Dermis blood vessel endothelial cell (primary cell): Measurements from ENCODE around the gene XRCC3. TPM values are rescaled to one million over a fixed set of nuclear protein-coding genes. Genes with fewer than 3 reads are reported as not detected.
"Not testable (repeated sequence)": the region's sequence is repeated elsewhere in the genome, so short reads cannot be mapped to it uniquely, and the experiment has no call there.

Source experiments
- DNase-seq: peaks from one replicate; pipeline ENCODE4 v3.0.0; 2010
- total RNA-seq: library from RNA; depleted of rRNA; stranded (reverse); fragments of >200 nt; gene quantifications from 2 replicates; pipeline ENCODE4 v1.2.3, GENCODE V29; 2014

Gene XRCC3
- total RNA-seq, 1 donor from 2014 or later, result 18.2 TPM

GRCh38 chr14:103662029-103662428 lies 53.2 kb downstream of the XRCC3 start:
- no peak for DNase-seq

- no peak for DNase-seq
Observed at GRCh38 chr14:103659631-103660030, 55.6 kb downstream of the XRCC3 start.

GRCh38 chr14:103657471-103657870 lies 57.8 kb downstream of the XRCC3 start:
- peak; percentile 59 for DNase-seq

- no peak for DNase-seq
Observed at GRCh38 chr14:103656756-103657133, 58.5 kb downstream of the XRCC3 start.

DNA sequence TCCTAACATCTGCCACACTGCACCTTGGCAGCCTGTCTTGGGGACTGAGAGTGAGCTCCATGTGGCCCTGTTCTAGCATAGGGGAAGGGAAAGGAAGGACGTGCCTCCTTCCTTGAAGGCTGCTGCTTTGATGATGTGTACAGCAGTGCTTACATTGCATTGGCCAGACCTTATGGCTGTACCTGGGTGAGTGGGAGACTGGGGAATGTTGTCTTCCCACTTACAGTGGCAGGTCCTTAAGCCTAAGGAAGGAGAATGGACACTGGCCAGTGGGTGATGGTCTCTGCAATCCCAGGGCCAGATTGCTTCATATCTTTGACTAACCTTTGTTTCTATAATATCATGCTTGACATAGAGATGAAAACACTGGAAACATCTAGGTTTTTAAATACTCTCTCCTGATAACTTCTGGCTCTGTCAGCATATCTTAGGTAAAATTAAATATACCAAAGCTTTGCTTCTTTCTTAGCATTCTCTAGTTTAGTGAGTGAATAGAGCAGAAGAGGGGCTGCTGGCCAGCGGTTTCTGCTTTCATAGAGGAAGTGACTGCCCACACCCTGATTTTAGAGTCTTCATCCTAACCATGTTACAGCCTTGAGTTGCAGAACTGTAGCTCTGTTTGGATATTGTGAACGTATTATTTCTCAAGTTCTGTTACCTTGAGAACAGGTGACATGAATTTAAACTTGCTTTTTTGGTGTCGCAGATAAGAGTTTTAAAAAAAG lies 59.1 kb downstream of the XRCC3 start:
- DNase-seq, result no peak

DNA sequence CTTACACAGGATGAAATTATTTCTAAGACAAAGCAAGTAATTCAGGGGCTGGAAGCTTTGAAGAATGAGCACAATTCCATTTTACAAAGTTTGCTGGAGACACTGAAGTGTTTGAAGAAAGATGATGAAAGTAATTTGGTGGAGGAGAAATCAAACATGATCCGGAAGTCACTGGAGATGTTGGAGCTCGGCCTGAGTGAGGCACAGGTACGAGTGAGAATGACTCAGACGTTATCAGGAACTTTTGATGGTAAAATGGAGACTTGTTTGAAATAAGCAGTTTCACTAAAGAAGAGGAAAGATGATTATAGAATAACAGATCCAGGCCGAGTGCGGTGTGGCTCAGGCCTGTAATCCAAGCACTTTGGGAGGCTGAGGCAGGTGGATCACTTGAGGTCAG lies 60.6 kb downstream of the XRCC3 start:
- no peak for DNase-seq

DNA sequence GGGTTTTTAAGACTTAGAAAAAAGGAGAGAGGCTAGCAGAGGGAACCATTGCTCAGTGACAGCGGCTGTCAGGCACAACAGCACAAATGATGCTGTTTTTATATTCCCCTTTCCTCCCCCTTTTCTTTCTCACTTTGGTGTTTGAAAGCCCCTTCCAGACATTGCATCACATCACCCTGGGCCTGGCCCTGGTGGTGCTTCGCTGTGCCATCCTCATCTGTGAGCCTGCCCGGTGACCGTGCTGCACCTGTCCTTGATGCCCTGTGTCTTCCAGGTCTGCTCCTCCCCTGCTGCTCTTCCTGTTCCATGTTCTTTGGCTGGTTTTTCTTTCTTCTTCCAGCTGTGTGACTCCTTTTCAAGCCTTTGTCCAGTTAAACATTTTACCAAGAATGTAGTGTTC lies 61.4 kb downstream of the XRCC3 start:
- DNase-seq, result no peak

- DNase-seq, result not testable (repeated sequence)
Observed at GRCh38 chr14:103653336-103653735, 61.9 kb downstream of the XRCC3 start.

DNA sequence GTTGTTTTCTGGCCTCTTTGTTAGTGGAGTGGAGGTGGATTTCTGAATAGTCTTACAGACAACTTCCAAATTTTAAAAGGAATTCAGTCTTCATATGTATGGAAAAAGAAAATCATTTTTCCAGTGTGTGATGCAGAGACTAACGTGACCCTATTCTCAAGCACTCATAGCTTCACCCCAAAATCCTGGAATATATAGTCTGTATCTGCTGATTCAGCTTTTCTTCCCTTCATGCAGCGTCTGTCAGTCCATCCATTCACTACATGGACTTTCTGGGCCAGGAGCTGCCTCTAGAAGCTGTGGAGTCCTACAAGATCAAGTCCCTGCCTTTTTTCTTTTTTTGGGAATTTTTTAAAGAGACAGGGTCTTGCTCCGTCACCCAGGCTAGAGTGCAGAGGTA lies 62.4 kb downstream of the XRCC3 start:
- no peak for DNase-seq

- no peak for DNase-seq
Observed at GRCh38 chr14:103651585-103651984, 63.7 kb downstream of the XRCC3 start.

GRCh38 chr14:103650213-103650612 lies 65.0 kb downstream of the XRCC3 start:
- DNase-seq, result no peak

DNA sequence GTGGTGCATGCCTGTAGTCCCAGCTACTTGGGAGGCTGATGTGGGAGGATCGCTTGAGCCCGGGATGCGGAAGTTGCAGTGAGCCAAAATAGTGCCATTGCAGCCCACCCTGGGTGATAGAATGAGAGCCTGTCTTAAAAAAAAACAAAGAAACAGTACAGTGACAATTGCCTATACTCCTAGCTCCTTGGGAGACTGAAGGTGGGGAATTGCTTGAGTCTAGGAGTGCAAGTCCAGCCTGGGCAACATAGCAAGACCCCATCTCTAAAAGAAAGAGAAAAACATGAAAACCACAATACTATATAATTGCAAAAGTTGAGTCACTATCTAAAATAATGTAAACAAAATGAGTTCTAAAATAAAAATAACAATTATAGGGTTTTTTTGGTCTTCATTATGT lies 66.2 kb downstream of the XRCC3 start:
- no peak for DNase-seq

Other genes with a start within 250 kb of the XRCC3 start
- 2.6 and 3.2 TPM in 2 replicates for gene CKB, start 192.6 kb downstream of the XRCC3 start, total RNA-seq
- 5.6 and 7.5 TPM in 2 replicates for gene TRMT61A, start 186.3 kb downstream of the XRCC3 start, total RNA-seq
- gene BAG5, start 152.8 kb downstream of the XRCC3 start, total RNA-seq, result 34.8 and 35.4 TPM in 2 replicates
- 24.7 and 26.5 TPM in 2 replicates for gene COA8, start 152.5 kb downstream of the XRCC3 start, total RNA-seq
- gene KLC1, start 86.2 kb downstream of the XRCC3 start, total RNA-seq, result 205 and 277 TPM in 2 replicates
- gene ZFYVE21, start 359 bp upstream of the XRCC3 start, total RNA-seq, result 108 and 138 TPM in 2 replicates
- gene PPP1R13B, start 132.1 kb upstream of the XRCC3 start, total RNA-seq, result 20.9 and 27.5 TPM in 2 replicates
- gene TDRD9, start 213.0 kb upstream of the XRCC3 start, total RNA-seq, result 3.0 and 4.3 TPM in 2 replicates
- not detected in 2 replicates for gene RD3L, start 227.1 kb upstream of the XRCC3 start, total RNA-seq